Nephron progenitor cell (in vitro differentiated cells): ENCODE results near the gene S1PR5.
"Not testable (repeated sequence)": the region's sequence is repeated elsewhere in the genome, so short reads cannot be mapped to it uniquely, and the experiment has no call there.

ENCODE experiments used
- DNase-seq: peaks from one replicate; pipeline ENCODE4 v3.0.0; 2021
- H3K27ac Mint-ChIP-seq: 2 replicates; pipeline ENCODE4 v1.8.0; 2021; ENCODE audit warnings: mild to moderate bottlenecking, moderate library complexity, mixed read lengths
- H3K27me3 Mint-ChIP-seq: 2 replicates; pipeline ENCODE4 v1.8.0; 2021; ENCODE audit warnings: mild to moderate bottlenecking, low read depth, mixed read lengths; ENCODE audit not compliant: poor library complexity
- H3K36me3 Mint-ChIP-seq: 2 replicates; pipeline ENCODE4 v1.8.0; 2021; ENCODE audit warnings: low read depth, mixed read lengths
- H3K4me1 Mint-ChIP-seq: 2 replicates; pipeline ENCODE4 v1.8.0; 2021; ENCODE audit warnings: mixed read lengths
- H3K4me3 Mint-ChIP-seq: 2 replicates; pipeline ENCODE4 v1.8.0; 2021; ENCODE audit warnings: mild to moderate bottlenecking, moderate library complexity, mixed read lengths
- H3K9me3 Mint-ChIP-seq: 2 replicates; pipeline ENCODE4 v1.8.0; 2021; ENCODE audit warnings: mild to moderate bottlenecking, moderate library complexity, mixed read lengths
- CTCF ChIP-seq: fragments of 200-600 bp; sonication (generic); IDR thresholded peaks from 2 replicates; pipeline ENCODE4 v1.5.0; 2021; ENCODE audit warnings: antibody characterized with exemption

Gene S1PR5

GRCh38 chr19:10533646-10534386, 16.6 kb upstream of the S1PR5 start:
- Mint-ChIP-seq H3K27ac (no peak overlapping the region), H3K27me3 (peaks cover 39% of the 10 kb centered on the region), H3K4me3 (no peak overlapping the region), H3K9me3 (peaks cover 6% of the 10 kb centered on the region), H3K36me3 (no peaks in the 10 kb centered on the region), H3K4me1 (peaks cover 4% of the 10 kb centered on the region)
- TF ChIP-seq CTCF: no peak
- DNase-seq: no peak

GRCh38 chr19:10532457-10532856, 15.2 kb upstream of the S1PR5 start:
- Mint-ChIP-seq H3K4me1 (peaks cover 4% of the 10 kb centered on the region), H3K9me3 (peaks cover 6% of the 10 kb centered on the region), H3K36me3 (no peaks in the 10 kb centered on the region), H3K27ac (peak overlapping the region; percentile 44), H3K4me3 (no peak overlapping the region), H3K27me3 (peaks cover 32% of the 10 kb centered on the region)
- no peak for TF ChIP-seq CTCF
- no peak for DNase-seq

GRCh38 chr19:10526887-10527286, 9.6 kb upstream of the S1PR5 start:
- H3K36me3 Mint-ChIP-seq, H3K4me1 Mint-ChIP-seq, H3K4me3 Mint-ChIP-seq: not testable (repeated sequence)

GRCh38 chr19:10525636-10526035, 8.4 kb upstream of the S1PR5 start:
- H3K9me3 Mint-ChIP-seq: no peaks in the 10 kb centered on the region
- no peak overlapping the region for H3K4me3 Mint-ChIP-seq
- H3K27me3 Mint-ChIP-seq: peaks cover 13% of the 10 kb centered on the region

More at GRCh38 chr19:10526887-10527286, 9.6 kb upstream of the S1PR5 start:
- peaks cover 17% of the 10 kb centered on the region for H3K27me3 Mint-ChIP-seq
- not testable (repeated sequence) for H3K9me3 Mint-ChIP-seq, DNase-seq, H3K27ac Mint-ChIP-seq

GRCh38 chr19:10523135-10523636, 5.9 kb upstream of the S1PR5 start:
- no peak for TF ChIP-seq CTCF
- H3K9me3 Mint-ChIP-seq: no peaks in the 10 kb centered on the region
- H3K36me3 Mint-ChIP-seq: no peaks in the 10 kb centered on the region
- H3K27me3 Mint-ChIP-seq: peaks cover 17% of the 10 kb centered on the region
- DNase-seq: no peak
- peaks cover 22% of the 10 kb centered on the region for H3K4me1 Mint-ChIP-seq
- H3K27ac Mint-ChIP-seq: no peak overlapping the region
- H3K4me3 Mint-ChIP-seq: no peak overlapping the region

More at GRCh38 chr19:10525636-10526035, 8.4 kb upstream of the S1PR5 start:
- no peak for TF ChIP-seq CTCF
- Mint-ChIP-seq H3K4me1 (peaks cover 6% of the 10 kb centered on the region), H3K27ac (no peak overlapping the region), H3K36me3 (no peaks in the 10 kb centered on the region)
- DNase-seq: no peak

- Mint-ChIP-seq H3K36me3 (no peaks in the 10 kb centered on the region), H3K9me3 (no peaks in the 10 kb centered on the region), H3K4me3 (no peak overlapping the region), H3K27me3 (peaks cover 24% of the 10 kb centered on the region), H3K4me1 (peaks cover 30% of the 10 kb centered on the region), H3K27ac (no peak overlapping the region)
- no peak for DNase-seq
- no peak for TF ChIP-seq CTCF
Observed at GRCh38 chr19:10521461-10522171, 4.4 kb upstream of the S1PR5 start.
